Subcutaneous abdominal adipose tissue (tissue), 5 donors: ENCODE data around the gene MGMT.

Experiments used
- H3K27ac ChIP-seq: one replicate; pipeline ENCODE4 v1.7.0; 2013; ENCODE audit warnings: low read depth, mild to moderate bottlenecking, inconsistent platforms, low read length, moderate library complexity
- H3K27me3 ChIP-seq, 5 donors: one replicate each; pipeline ENCODE4 v1.7.0; 2013; ENCODE audit warnings: low read length in 5 of 5, inconsistent platforms in 1 of 5; ENCODE audit not compliant: control insufficient read depth in 5 of 5, insufficient read depth in 4 of 5
- H3K36me3 ChIP-seq, 5 donors: one replicate each; pipeline ENCODE4 v1.7.0; 2013; ENCODE audit warnings: low read length in 5 of 5; ENCODE audit not compliant: control insufficient read depth in 5 of 5, insufficient read depth in 5 of 5
- H3K4me1 ChIP-seq, 5 donors: one replicate each; pipeline ENCODE4 v1.7.0; 2013; ENCODE audit warnings: low read length in 5 of 5, mild to moderate bottlenecking in 3 of 5, moderate library complexity in 1 of 5; ENCODE audit not compliant: control insufficient read depth in 5 of 5, insufficient read depth in 5 of 5
- H3K4me3 ChIP-seq, 5 donors: one replicate each; pipeline ENCODE4 v1.7.0; 2013; ENCODE audit warnings: low read length in 5 of 5, low read depth in 1 of 5
- H3K9ac ChIP-seq, 5 donors: one replicate each; pipeline ENCODE4 v1.7.0; 2013; ENCODE audit warnings: low read length in 5 of 5, mild to moderate bottlenecking in 4 of 5, moderate library complexity in 3 of 5
- H3K9me3 ChIP-seq, 5 donors: one replicate each; pipeline ENCODE4 v1.7.0; 2013; ENCODE audit warnings: low read length in 5 of 5; ENCODE audit not compliant: control insufficient read depth in 5 of 5
- donor health status: healthy.
- donor health status: healthy.
- donor health status: healthy.
- donor health status: healthy.
- donor health status: healthy.

The MGMT gene

GRCh38 chr10:129536336-129536735 lies 69.3 kb downstream of the MGMT start:
- H3K9ac ChIP-seq: no peak overlapping the region
- peaks cover 3 to 17% (median 7%) of the 10 kb centered on the region in 5 donors for H3K36me3 ChIP-seq
- H3K4me1 ChIP-seq: peaks cover 5 to 23% (median 17%) of the 10 kb centered on the region in 5 donors
- H3K4me3 ChIP-seq: no peak overlapping the region
- H3K9me3 ChIP-seq: no peaks in the 10 kb centered on the region
- H3K27me3 ChIP-seq: no peaks in the 10 kb centered on the region
- H3K27ac ChIP-seq: no peak overlapping the region

GRCh38 chr10:129537151-129537550 lies 70.1 kb downstream of the MGMT start:
- no peak overlapping the region for H3K27ac ChIP-seq
- H3K4me3 ChIP-seq: no peak overlapping the region
- H3K9ac ChIP-seq: no peak overlapping the region
- peaks cover 3 to 17% (median 7%) of the 10 kb centered on the region in 5 donors for H3K36me3 ChIP-seq
- H3K9me3 ChIP-seq: no peaks in the 10 kb centered on the region
- peaks cover 2 to 18% (median 14%) of the 10 kb centered on the region in 5 donors for H3K4me1 ChIP-seq
- no peaks in the 10 kb centered on the region for H3K27me3 ChIP-seq

DNA sequence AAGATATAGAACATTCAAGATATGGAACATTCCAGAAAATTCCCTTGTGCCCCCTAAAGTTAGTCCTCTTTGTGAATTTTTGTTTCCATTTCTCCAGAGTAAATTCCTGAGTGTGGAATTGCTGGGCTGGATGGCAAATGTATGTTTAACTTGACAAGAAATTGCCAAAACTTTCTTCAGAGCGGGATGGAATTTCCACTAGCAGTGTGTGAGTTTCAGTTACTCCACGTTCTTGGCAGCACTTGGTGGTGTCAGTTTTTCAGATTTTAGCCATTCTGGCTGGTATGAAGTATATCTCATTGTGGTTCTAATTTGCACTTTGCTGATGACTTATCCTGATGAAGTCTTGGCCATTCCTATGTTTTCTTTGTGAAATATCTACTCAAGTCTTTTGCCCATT lies 71.2 kb downstream of the MGMT start:
- H3K36me3 ChIP-seq: peaks cover 3 to 17% (median 7%) of the 10 kb centered on the region in 5 donors
- no peak overlapping the region for H3K9ac ChIP-seq
- H3K4me1 ChIP-seq: peaks cover 0 to 7% (median 3%) of the 10 kb centered on the region in 5 donors
- no peaks in the 10 kb centered on the region for H3K9me3 ChIP-seq
- no peak overlapping the region for H3K27ac ChIP-seq
- H3K27me3 ChIP-seq: no peaks in the 10 kb centered on the region
- H3K4me3 ChIP-seq: no peak overlapping the region

DNA sequence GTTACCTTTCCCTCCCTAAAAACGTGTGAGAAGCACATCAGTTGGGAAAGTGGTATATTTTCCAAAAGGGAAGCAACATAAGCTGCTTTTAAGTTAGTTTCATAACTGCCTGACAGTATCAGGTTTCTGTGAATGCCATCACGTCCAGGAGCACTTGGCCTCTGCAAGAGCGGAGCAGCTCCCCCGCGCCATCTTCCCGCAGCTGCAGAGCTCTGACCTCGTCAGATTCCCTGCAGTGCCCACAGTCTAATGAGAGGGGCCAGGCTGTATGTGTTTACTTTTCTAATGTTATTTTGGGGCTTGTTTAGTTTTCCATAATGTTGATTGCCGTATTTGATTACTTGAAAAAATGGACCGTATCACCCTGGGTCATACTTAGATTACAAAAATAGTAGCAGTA lies 74.2 kb downstream of the MGMT start:
- peaks cover 3 to 15% (median 6%) of the 10 kb centered on the region in 5 donors for H3K36me3 ChIP-seq
- H3K9ac ChIP-seq: no peak overlapping the region
- no peaks in the 10 kb centered on the region for H3K27me3 ChIP-seq
- H3K27ac ChIP-seq: no peak overlapping the region
- no peaks in the 10 kb centered on the region for H3K9me3 ChIP-seq
- H3K4me1 ChIP-seq: peaks cover 0 to 19% (median 0%) of the 10 kb centered on the region in 5 donors
- H3K4me3 ChIP-seq: no peak overlapping the region

GRCh38 chr10:129541748-129542487 lies 74.9 kb downstream of the MGMT start:
- no peak overlapping the region for H3K4me3 ChIP-seq
- no peaks in the 10 kb centered on the region for H3K9me3 ChIP-seq
- peaks cover 0 to 8% (median 3%) of the 10 kb centered on the region in 5 donors for H3K36me3 ChIP-seq
- no peak overlapping the region for H3K9ac ChIP-seq
- H3K27ac ChIP-seq: no peak overlapping the region
- peaks cover 0 to 19% (median 0%) of the 10 kb centered on the region in 5 donors for H3K4me1 ChIP-seq
- H3K27me3 ChIP-seq: no peaks in the 10 kb centered on the region

- Histone ChIP-seq H3K9me3 (no peaks in the 10 kb centered on the region), H3K27ac (no peak overlapping the region), H3K4me3 (no peak overlapping the region), H3K27me3 (no peaks in the 10 kb centered on the region), H3K9ac (no peak overlapping the region), H3K36me3 (peaks cover 0 to 5% (median 0%) of the 10 kb centered on the region in 5 donors), H3K4me1 (peaks cover 0 to 24% (median 0%) of the 10 kb centered on the region in 5 donors)
These were observed 75.5 kb downstream of the MGMT start for GRCh38 chr10:129542589-129542988.

DNA sequence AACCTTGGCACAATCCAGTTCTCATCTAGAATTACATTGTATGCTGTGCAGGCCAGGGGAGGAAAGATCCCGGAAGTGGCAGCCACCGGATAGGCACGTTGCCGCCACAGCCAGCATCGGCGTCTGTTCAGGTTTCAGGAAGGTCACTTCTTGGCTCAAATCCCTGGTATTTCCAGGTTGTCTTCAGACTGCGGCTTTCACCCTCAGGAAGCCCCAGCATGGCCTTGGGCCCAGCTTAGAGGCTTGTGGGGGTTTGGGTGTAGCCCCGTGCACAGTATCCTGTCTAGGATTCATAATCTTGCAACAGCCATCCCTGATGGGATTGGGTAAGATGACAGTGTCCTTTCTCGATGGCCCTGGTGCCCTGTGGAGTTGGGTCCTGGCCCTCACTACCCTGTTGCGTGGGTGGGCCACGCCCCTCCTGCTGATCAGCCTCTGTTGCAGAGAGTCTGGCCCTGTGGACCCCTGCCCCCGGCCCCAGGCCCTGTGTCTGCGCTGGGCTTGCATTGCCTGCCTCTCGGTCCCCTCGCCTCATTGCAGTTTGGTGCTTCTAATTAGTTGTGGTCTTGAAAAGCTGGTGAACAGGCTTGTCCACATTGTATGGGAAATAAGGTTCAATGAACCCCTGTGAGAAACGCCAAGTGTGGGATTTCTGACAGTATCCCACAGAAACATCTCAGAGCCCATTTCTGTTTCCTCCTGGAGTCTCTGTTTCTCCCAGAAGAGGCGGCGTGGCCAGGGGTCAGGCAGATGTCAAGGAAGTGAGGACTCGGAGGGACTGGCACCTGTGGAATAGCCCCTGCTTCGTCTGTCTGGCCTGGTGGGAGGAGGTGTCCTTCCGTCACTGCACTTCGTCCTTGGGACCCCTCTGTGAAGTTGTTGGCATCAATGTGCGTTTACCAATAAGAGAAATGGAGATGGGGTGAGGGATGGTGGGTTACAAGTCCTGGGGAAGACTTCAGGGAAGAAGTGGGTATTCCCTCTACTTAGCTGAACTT lies 77.5 kb downstream of the MGMT start:
- Histone ChIP-seq H3K4me1 (peaks cover 0 to 25% (median 0%) of the 10 kb centered on the region in 5 donors), H3K27ac (no peak overlapping the region)

DNA sequence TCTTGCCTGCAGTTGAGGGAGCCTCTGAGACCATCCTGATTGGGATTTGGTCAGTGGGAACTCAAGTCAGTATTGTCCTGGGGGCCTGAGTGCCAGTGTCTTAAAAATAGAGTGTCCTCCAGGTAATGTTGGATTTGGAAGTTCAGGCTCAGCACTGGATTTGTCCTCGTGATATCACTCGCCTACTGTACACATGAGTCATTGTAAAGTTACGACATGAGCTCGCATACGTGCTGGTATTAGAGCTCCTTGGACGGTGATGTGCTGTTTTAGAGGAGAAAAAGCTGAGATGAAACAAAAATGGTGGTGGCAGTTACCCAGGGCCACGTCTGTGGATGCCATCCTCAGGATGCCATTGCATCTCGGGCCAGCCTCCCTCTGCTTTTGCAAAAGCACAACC lies 78.2 kb downstream of the MGMT start:
- no peak overlapping the region for H3K9ac ChIP-seq
- no peaks in the 10 kb centered on the region for H3K9me3 ChIP-seq
- H3K27ac ChIP-seq: no peak overlapping the region

More for the DNA sequence above, 77.5 kb downstream of the MGMT start:
- no peaks in the 10 kb centered on the region for H3K27me3 ChIP-seq
- peaks cover 0 to 5% (median 0%) of the 10 kb centered on the region in 5 donors for H3K36me3 ChIP-seq
- H3K9ac ChIP-seq: no peak overlapping the region
- no peak overlapping the region for H3K4me3 ChIP-seq
- H3K9me3 ChIP-seq: no peaks in the 10 kb centered on the region

DNA sequence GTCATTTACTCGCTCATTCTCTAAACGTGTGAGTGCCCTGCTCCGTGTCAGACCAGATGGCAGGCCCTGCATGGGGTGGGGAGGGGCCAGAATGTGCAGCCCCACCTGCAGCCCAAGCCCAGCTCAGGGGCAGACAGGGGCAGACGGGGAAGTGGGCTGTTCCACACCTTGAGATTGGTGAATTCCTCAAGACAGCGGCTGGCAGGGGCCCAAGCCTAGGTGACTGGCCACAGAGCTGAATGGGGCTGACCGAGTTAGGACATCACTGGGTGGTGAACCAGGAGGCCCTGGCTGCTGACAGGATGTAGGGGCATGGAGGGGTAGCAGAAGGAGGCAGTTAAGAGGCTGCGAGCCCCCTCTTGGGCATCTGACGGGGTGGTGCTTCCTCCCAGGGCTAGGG lies 79.1 kb downstream of the MGMT start:
- Histone ChIP-seq H3K27me3 (no peaks in the 10 kb centered on the region), H3K9me3 (no peaks in the 10 kb centered on the region), H3K27ac (no peak overlapping the region), H3K9ac (no peak overlapping the region), H3K36me3 (peaks cover 0 to 5% (median 0%) of the 10 kb centered on the region in 5 donors), H3K4me1 (peaks cover 0 to 25% (median 0%) of the 10 kb centered on the region in 5 donors), H3K4me3 (no peak overlapping the region)

More for the DNA sequence above, 78.2 kb downstream of the MGMT start:
- peaks cover 0 to 5% (median 0%) of the 10 kb centered on the region in 5 donors for H3K36me3 ChIP-seq
- no peaks in the 10 kb centered on the region for H3K27me3 ChIP-seq
- peaks cover 0 to 25% (median 0%) of the 10 kb centered on the region in 5 donors for H3K4me1 ChIP-seq
- H3K4me3 ChIP-seq: no peak overlapping the region
